RWPE2 (cell line): ENCODE data around the gene ALPP.

Source experiments
- ATAC-seq: fragments of 200-7000 bp; cut with Tn5 transposase; 3 replicates; pipeline ENCODE4 v1.9.1; 2021; ENCODE audit warnings: low read depth
- DNase-seq: peaks from one replicate; pipeline ENCODE4 v3.0.0-alpha.2; 2020; ENCODE audit warnings: low spot score
- H3K27ac ChIP-seq: fragments of 450-650 bp; 2 replicates; pipeline ENCODE4 v1.5.1; 2017; ENCODE audit warnings: mild to moderate bottlenecking; ENCODE audit not compliant: poor library complexity, severe bottlenecking
- H3K27me3 ChIP-seq: fragments of 250-450 bp; sonication (Bioruptor Pico); 2 replicates; pipeline ENCODE4 v1.5.1; 2021; ENCODE audit warnings: mild to moderate bottlenecking, moderate library complexity; ENCODE audit not compliant: insufficient read depth, poor library complexity, severe bottlenecking
- H3K36me3 ChIP-seq: fragments of 250-450 bp; sonication (Bioruptor Pico); 2 replicates; pipeline ENCODE4 v1.5.1; 2020; ENCODE audit warnings: low read depth, mild to moderate bottlenecking, moderate library complexity
- H3K4me1 ChIP-seq: fragments of 250-450 bp; sonication (Bioruptor Pico); 2 replicates; pipeline ENCODE4 v1.5.1; 2021; ENCODE audit warnings: mild to moderate bottlenecking, moderate library complexity; ENCODE audit not compliant: insufficient read depth, poor library complexity, severe bottlenecking
- H3K4me3 ChIP-seq: fragments of 250-450 bp; sonication (Bioruptor Pico); 2 replicates; pipeline ENCODE4 v1.5.1; 2021; ENCODE audit warnings: mild to moderate bottlenecking, moderate library complexity; ENCODE audit not compliant: severe bottlenecking
- H3K9me3 ChIP-seq: fragments of 250-450 bp; sonication (Bioruptor Pico); 2 replicates; pipeline ENCODE4 v1.5.1; 2021; ENCODE audit warnings: mild to moderate bottlenecking, moderate library complexity; ENCODE audit not compliant: severe bottlenecking
- CTCF ChIP-seq: fragments of 450-650 bp; IDR thresholded peaks from one replicate; pipeline ENCODE4 v1.5.1; 2017; ENCODE audit warnings: mild to moderate bottlenecking, moderate library complexity; ENCODE audit not compliant: poor library complexity, severe bottlenecking

Gene ALPP

GRCh38 chr2:232352511-232353091, 25.9 kb upstream of the ALPP start:
- Histone ChIP-seq H3K36me3 (no peaks in the 10 kb centered on the region), H3K27ac (no peak overlapping the region), H3K4me1 (no peaks in the 10 kb centered on the region), H3K9me3 (no peaks in the 10 kb centered on the region), H3K4me3 (no peak overlapping the region), H3K27me3 (peaks cover 43% of the 10 kb centered on the region)
- DNase-seq (peak; percentile 61), ATAC-seq (no peak)
- no peak for TF ChIP-seq CTCF

- no peaks in the 10 kb centered on the region for H3K36me3 ChIP-seq
- no peak overlapping the region for H3K27ac ChIP-seq
- no peaks in the 10 kb centered on the region for H3K4me1 ChIP-seq
- DNase-seq (no peak), ATAC-seq (no peak)
- peaks cover 43% of the 10 kb centered on the region for H3K27me3 ChIP-seq
- H3K4me3 ChIP-seq, result no peak overlapping the region
- no peak for TF ChIP-seq CTCF
- no peaks in the 10 kb centered on the region for H3K9me3 ChIP-seq
Measured at GRCh38 chr2:232353096-232353495, 25.5 kb upstream of the ALPP start.

GRCh38 chr2:232353660-232354059, 24.9 kb upstream of the ALPP start:
- Histone ChIP-seq H3K9me3 (no peaks in the 10 kb centered on the region), H3K4me1 (no peaks in the 10 kb centered on the region), H3K27ac (no peak overlapping the region), H3K36me3 (no peaks in the 10 kb centered on the region), H3K27me3 (peaks cover 43% of the 10 kb centered on the region), H3K4me3 (no peak overlapping the region)
- DNase-seq (no peak), ATAC-seq (no peak)
- TF ChIP-seq CTCF, result no peak

- TF ChIP-seq CTCF, result no peak
- H3K4me1 ChIP-seq, result no peaks in the 10 kb centered on the region
- no peak overlapping the region for H3K4me3 ChIP-seq
- DNase-seq (peak; percentile 30), ATAC-seq (no peak)
- peaks cover 43% of the 10 kb centered on the region for H3K27me3 ChIP-seq
- no peaks in the 10 kb centered on the region for H3K9me3 ChIP-seq
- H3K27ac ChIP-seq, result no peak overlapping the region
- no peaks in the 10 kb centered on the region for H3K36me3 ChIP-seq
Measured at GRCh38 chr2:232354069-232354468, 24.5 kb upstream of the ALPP start.

- no peaks in the 10 kb centered on the region for H3K4me1 ChIP-seq
- no peaks in the 10 kb centered on the region for H3K36me3 ChIP-seq
- ATAC-seq (no peak), DNase-seq (peak; percentile 1)
- no peaks in the 10 kb centered on the region for H3K9me3 ChIP-seq
- H3K27me3 ChIP-seq, result no peaks in the 10 kb centered on the region
- no peak overlapping the region for H3K27ac ChIP-seq
- no peak for TF ChIP-seq CTCF
- no peak overlapping the region for H3K4me3 ChIP-seq
Measured at GRCh38 chr2:232361646-232362045, 16.9 kb upstream of the ALPP start.
